Activated naive CD4-positive, alpha-beta T cell (primary cell): ENCODE measurements around the gene SIRT5.

Experiments
- DNase-seq, 4 experiments: peaks; one replicate each; lab custom pipeline; 2025; lab: John Stamatoyannopoulos, UW

SIRT5 gene

DNA sequence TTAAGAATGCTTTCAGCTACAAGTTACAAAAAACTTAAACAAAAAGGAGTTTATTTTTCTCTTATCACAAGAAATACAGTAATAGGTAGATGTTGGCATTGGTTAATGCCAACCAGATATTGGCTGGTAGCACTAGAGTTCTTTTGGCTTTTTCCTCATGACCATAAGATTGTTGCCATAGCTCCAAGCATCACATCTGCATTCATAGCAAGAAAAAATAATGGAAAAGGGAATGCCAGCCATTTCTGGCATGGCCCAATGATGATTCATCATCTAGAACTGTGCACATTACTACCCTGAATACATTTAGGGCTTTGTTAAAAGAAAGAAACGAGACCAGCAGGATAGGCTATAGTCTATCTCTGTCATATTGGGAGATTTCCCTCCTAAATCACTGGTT lies 20.8 kb upstream of the SIRT5 start:
- DNase-seq: no peak

DNA sequence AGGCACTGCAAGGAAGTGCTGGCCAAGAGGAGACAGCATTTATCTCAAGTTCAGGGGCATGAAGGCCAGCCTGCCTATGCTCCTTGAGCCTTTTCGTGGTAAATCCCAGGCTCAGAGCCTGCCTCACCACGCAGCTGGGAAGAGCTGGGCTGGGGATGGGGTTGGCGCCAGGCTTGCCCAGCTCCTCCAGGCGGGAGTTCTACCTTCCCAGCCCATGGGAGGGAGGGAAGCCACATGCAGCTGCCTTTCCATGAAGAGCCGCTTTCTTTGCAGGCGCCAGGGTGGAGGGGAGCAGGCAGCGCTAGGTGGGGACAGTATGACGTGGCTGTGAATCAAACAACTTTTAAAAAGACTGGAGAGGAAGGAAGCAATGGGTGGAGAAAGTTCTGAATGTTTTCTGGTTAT lies 19.5 kb upstream of the SIRT5 start:
- DNase-seq: no peak

DNA sequence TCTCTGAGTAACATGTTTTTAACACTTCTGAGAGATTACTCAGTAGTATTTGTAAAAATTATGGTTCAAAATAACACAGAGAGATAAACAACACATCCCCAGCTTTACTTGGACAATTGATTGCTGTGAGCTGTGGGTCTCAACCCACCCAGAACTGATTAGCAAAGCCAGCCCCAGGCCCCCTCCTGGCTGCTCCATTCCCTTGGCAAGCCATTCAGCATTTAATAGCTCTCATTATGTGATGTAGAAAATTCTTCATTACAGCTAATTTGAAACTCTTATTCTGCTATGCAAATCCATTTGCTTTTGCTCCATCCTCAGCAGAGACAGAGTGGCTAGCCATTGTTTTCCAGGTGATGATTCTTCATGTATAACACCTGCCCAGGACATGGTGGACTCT lies 16.6 kb upstream of the SIRT5 start:
- no peak for DNase-seq

DNA sequence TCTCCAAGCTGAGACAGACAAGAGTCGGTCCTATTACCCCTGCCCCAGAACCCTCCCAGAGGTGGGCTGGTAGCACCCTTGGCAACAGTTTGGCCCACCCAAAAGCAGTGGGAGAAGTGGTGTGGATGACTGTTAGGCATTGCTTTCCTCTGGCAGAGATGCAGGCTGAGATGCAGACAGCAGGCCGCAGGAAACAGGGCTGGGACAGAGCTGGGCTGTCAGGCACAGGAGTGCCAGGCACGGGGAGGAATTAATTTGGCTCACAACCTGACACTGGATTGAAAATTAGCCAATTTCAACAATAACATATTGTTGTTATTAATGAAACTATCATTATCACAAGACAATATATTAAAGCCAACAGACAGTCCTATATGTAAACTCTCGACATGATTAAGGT lies 15.7 kb upstream of the SIRT5 start:
- no peak for DNase-seq

DNA sequence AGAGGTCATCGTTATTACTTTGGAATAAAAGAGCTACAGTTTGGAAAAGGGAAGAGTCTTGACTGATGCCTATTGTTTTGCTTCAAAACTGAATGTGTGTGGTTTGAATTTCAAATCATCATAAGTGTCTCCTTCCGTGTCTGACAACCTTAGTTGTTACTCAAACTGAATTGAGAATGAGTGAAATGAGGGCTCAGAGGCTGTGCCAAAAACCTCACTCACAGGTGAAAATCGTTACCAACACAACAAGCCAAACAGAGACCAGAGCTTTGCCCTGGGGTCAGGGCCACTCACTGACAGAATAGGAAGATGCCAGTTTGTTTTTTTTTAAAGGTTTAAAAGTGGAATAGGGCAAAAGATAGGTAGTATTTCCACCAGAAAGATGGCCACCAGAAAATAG lies 15.2 kb upstream of the SIRT5 start:
- no peak for DNase-seq

DNA sequence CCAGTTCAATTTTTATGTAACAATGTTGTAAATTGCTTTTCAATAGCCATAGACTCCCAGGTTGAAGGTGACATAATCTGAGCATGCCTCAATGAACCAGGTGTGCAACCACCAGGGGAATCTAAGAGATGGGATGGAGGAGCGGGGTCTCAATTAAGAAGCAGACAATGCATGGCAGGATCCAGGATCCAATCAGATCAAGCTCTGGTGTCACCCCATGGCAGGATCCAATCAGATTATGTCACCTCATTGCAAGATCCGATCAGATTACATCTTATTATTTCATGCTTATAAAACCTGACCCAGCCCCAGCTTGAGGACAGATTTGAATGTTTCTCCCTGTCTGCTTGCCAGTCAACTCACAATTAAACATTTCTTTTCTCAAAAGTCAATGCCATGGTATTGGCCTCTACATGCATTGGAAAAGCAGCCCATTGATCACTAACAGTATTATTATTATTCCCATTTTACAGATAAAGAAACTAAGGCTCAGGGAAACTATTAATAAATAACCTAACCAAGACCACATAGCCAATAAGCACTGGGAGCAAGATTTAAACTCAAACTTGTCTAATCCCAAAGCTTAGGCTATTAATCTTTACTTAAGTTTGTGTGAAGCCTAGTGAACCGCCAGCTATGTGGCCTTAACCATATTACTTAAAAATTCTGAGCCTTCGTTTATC lies 14.3 kb upstream of the SIRT5 start:
- no peak for DNase-seq

GRCh38 chr6:13560651-13561044 lies 13.8 kb upstream of the SIRT5 start:
- DNase-seq: no peak

DNA sequence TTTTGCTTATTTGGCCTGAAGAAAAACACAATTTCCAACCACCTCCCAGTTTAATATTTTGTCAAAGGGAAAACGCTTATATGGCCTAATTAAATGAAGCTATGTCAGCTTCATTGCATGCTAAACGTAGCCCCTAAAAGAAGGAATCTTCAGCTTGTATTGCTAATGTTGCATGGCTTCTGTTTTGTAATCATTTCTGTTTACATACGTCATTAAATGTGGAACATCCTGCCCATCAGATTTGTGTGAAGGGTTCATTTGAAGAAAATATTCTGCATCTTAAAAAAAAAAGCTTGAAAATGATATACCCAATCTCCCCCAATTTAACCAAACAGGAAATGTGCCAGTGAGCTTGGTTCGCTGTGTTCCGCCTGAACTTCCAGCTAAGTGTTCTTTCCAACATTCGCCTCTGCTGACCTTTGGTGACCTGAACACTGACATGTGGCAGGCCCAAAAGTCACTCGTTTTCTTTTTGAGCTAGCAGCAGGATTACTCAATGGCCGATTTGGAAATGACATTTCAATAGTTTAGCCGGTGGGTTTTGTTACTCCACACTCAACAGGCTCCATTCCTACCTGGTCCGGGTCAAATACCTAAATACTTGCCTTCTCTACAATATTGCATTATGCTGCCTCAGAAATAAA lies 12.7 kb upstream of the SIRT5 start:
- no peak for DNase-seq

GRCh38 chr6:13563009-13563408 lies 11.4 kb upstream of the SIRT5 start:
- no peak for DNase-seq

- no peak for DNase-seq
Observed at GRCh38 chr6:13565921-13566320, 8.5 kb upstream of the SIRT5 start.

GRCh38 chr6:13566500-13566899 lies 7.9 kb upstream of the SIRT5 start:
- DNase-seq: no peak

- DNase-seq: no peak
Observed at GRCh38 chr6:13568970-13569369, 5.4 kb upstream of the SIRT5 start.

DNA sequence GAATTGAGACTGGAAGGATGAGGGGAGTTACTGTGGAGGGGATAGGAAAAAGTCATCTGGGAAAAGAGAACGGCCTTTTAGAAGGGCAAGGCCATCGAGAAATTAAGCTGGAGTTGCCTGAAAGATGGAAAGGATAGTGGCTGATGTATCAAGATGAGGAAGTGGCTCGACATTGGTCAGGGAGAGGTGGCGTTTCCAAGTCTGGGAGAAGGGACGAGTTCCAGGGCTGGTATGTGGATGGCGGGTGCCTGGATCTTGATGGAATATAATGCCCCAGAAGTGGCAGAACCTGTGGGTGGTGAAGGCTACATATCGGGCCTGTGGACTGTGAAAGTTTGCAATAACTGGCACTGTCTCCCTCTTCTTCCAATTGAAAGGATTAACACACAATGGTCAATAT lies 2.2 kb upstream of the SIRT5 start:
- DNase-seq: no peak

DNA sequence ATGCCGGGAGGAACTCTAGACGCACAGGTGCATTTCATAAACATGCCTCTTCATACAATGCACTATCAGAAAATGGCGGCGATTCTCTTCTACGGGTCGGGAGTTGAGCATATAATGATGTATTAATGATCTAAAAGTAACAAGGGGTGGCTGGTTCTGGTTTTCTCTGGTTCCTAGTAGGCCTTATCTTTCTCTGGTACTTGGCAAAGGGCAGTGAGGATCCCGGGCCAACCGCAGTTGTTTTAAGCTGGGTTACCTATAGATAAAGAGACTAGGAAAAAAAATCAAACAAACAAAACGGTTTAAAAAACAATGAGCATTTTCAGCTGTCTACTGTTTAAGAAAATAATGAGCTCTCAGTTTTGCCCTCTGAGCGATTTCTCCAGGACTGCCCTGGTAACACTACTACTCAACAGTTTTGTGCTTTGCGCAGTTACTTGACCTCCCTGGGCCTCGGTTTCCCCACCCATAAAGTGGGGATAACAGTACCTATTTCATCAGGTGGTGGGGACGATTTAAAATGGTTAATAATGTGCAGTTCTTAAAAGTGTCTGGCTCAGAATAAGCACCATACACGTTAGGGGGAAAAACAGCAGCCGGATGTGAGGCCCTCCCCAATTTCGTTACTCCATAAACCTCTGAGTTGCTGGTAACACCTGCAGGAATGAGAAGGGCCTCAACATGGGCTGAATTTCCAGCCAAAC lies 1.3 kb upstream of the SIRT5 start:
- DNase-seq: no peak

DNA sequence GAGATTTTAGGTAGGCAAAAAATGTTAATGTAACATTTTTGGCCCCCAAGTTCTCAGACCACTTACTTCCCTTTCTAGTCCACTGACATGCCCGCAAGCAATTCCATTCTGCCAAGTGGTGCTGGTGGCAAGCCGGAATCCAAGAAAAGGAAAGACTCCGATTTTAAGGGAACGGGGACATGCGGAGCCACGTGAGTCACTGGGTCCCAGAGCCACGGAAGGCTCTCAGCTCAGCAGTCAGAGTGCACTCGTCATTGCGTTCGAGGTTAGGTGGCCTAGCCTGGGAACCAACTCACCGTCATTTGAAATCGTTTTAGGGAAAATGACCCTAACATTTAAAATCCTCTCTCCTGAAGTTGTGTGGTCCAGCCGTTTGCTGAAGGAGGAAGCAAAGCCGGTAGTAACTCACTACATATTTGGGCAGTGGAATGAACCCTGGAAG lies 711 bp upstream of the SIRT5 start:
- DNase-seq: no peak

DNA sequence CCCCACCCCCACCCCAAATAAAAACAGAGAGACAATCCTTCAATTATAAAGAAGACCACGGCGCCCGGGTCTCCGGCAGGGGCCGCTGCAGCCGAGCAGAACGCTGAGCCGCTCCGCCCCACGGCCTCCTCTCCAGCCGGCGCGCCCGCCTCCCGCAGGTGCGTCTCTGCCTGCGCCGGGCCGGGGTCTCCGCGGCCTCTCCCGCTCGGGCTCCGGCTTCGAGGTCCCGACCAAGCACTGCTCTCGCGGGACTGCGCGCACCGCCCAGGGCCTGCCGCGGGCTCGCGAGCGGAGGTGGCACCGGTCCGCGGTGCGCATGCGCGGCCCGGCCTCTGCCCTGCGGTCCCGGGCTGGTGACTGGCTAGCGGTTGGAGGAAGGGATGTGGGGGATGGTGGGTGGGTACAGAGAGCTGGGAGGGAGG lies 241 bp upstream of the SIRT5 start:
- peak; percentile 77 to 95 (median 81) for DNase-seq

DNA sequence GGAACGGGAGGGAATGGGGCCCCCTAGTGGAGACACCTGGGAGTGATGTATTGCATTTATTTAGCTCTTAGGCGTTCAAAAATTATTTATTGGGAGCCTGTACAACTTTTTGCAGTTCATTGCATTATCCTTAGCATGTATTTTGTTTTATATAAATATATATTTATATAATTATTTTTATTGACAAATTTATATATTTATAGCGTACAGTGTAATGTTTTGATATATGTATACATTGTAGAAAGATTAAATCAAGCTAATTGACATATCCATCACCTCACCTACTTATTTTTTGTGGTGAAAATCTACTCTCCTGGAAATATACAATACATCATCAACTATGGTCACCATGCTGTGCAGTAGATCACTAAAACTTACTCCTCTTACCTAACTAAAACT lies 975 bp downstream of the SIRT5 start:
- no peak for DNase-seq

DNA sequence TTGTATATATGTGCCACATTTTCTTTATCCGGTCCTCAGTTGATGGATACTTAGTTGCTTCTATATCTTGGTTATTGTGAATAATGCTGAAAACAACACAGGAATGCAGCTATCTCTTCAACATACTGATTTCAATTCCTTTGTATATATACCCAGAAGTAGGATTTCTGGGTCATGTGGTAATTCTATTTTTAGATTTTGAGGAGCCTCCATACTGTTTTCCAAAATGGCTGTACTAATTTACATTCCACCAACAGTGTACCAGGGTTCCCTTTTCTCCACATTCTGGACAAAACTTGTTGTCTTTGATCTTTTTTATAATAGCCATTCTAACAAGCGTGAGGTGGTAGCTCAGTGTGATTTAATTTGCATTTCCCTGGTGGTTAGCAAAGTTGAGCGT lies 1.6 kb downstream of the SIRT5 start:
- no peak for DNase-seq

DNA sequence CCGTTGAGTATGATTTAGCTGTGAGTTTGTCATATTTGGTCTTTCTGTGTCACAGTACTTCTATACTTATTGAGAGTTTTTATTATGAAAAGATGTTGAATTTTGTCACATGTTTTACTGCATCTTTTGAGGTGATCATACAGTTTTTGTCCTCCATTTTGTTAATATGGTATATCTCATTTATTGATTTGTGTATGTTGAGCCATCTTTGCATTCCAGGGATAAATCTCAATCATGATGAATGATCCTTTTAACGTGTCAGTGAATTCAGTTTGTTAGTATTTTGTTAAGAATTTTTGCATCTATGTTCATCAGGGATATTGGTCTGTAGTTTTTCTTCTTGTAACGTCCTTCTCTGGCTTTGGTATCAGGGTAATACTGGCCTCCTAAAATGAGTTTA lies 3.5 kb downstream of the SIRT5 start:
- DNase-seq: no peak

DNA sequence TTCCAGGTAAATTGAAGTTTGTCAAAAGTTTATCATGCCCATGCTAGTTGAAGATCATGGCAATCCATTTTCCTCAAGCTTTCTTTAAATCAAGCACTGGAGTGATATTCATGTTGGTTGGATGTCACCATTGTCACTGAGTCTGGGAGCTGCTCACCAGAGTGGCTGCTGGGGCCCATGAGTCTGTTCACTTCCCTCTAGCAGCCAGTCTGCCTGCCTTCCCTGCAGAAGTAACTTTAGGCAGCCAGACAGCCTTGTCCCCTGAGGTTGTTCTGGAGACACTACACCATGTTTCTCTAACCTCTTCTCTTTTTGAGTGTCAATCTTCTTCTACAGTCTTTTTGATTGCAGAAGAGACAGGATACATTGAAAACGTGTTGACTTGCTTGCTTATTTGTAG lies 5.5 kb downstream of the SIRT5 start:
- no peak for DNase-seq

DNA sequence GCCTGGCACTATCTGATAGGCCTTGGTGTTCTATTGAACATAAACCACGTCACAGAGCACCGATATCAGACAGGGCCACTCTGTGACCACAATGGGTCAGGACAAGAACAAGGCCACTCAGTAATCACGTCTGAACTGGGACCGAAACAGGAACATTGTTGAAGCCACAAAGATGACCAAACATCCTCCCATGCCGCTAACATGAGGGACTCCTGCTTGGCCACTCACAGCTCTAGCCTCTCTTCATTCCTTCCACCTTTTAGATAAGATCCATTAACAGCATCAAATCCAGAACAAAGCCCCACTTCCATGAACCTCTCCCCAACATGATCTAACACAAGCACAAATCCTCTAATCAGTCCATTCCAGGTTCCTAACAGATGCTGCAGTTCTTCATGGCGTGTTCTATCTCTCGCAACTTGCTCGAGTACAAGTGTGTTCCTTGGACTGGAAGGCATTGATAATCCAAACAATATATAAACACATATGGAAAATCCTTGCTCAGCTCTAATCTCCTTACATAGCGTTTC lies 7.4 kb downstream of the SIRT5 start:
- DNase-seq: no peak

- no peak for DNase-seq
Observed at GRCh38 chr6:13586603-13587542, 12.5 kb downstream of the SIRT5 start.
